ENCODE measurements around the gene APOA5. TPM values are rescaled to one million over a fixed set of nuclear protein-coding genes. Genes with fewer than 3 reads are reported as not detected.
A peak's percentile ranks its signal among the peaks of the same experiment; 100 is the strongest.

Gene APOA5
- total and polyA plus RNA-seq, 9 of the 15 experiments (the other 6 are each of a cell fraction or from before 2014, with no cell fraction given), result not detected

DNA sequence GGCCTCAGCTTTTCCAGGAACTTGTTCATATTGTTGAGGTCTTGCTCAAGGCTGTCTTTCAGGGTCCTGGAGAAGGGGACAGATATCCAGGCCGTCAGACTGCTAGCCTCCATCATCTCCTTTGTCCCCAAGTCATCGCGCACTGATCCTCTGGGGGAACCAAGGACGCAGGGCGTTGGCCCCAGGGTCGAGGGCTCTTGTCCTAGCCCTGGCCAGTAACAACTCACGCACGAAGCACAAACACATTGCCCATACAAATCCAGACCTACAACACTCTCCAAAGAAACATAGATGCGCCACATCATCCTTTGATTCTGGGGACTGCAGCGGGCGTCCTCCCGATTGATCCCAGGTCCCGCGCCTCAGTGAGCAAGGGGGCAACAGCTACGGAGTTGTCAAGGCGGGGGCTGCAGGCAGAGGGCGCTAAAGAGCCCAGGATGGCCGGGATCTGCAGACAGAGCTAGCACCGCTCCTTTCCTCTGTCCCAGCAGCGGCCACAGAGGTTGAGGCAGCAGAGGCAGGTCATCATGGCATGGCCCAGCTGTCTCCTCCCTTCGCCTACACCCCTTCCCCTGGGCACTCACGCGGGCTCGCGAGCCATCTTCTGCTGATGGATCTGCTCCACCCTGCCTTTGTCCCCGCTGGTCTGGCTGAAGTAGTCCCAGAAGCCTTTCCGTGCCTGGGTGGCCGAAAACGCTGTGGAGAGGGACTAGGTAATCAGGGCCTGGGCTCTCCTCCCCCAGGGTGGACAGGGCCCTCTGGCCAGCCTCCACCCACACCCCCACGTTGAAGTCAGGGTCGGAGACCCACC lies 472 bp downstream of the APOA5 start (continued):
- TF ChIP-seq SUPT5H (IDR thresholded peaks at IDR 0.05), result no peak
- no peak for TF ChIP-seq ZNF589 (CRISPR knock-in tag; IDR thresholded peaks at IDR 0.05; ENCODE audit: low read depth)
- TF ChIP-seq, protein P1, sequence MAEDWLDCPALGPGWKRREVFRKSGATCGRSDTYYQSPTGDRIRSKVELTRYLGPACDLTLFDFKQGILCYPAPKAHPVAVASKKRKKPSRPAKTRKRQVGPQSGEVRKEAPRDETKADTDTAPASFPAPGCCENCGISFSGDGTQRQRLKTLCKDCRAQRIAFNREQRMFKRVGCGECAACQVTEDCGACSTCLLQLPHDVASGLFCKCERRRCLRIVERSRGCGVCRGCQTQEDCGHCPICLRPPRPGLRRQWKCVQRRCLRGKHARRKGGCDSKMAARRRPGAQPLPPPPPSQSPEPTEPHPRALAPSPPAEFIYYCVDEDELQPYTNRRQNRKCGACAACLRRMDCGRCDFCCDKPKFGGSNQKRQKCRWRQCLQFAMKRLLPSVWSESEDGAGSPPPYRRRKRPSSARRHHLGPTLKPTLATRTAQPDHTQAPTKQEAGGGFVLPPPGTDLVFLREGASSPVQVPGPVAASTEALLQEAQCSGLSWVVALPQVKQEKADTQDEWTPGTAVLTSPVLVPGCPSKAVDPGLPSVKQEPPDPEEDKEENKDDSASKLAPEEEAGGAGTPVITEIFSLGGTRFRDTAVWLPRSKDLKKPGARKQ (CRISPR knock-in tag; IDR thresholded peaks at IDR 0.05), result no peak
- TF ChIP-seq ADNP (tag; IDR thresholded peaks at IDR 0.05), result no peak
- TF ChIP-seq, protein P2, sequence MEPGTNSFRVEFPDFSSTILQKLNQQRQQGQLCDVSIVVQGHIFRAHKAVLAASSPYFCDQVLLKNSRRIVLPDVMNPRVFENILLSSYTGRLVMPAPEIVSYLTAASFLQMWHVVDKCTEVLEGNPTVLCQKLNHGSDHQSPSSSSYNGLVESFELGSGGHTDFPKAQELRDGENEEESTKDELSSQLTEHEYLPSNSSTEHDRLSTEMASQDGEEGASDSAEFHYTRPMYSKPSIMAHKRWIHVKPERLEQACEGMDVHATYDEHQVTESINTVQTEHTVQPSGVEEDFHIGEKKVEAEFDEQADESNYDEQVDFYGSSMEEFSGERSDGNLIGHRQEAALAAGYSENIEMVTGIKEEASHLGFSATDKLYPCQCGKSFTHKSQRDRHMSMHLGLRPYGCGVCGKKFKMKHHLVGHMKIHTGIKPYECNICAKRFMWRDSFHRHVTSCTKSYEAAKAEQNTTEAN (CRISPR knock-in tag; IDR thresholded peaks at IDR 0.05), result no peak
- no peak for TF ChIP-seq KDM5B (IDR thresholded peaks at IDR 0.05; ENCODE audit: insufficient replicate concordance, low read depth, low read length)
- TF ChIP-seq DDX20 (tag; IDR thresholded peaks at IDR 0.05; ENCODE audit: low read depth), result no peak
- TF ChIP-seq BMI1 (IDR thresholded peaks at IDR 0.05; ENCODE audit: low read length), result no peak
- TF ChIP-seq RB1 (IDR thresholded peaks at IDR 0.05; ENCODE audit: low read depth), result peak; percentile 77
- no peak for TF ChIP-seq ZNF696 (CRISPR knock-in tag; conservative IDR thresholded peaks at IDR 0.05)
- TF ChIP-seq MAZ (CRISPR knock-in tag; conservative IDR thresholded peaks at IDR 0.05 in 1 of 2, IDR thresholded peaks at IDR 0.05 in 1 of 2), result peak in 1 of 2 experiments; percentile 66; a peak in 2 of 4 replicates
- no peak for TF ChIP-seq ZNF445 (CRISPR knock-in tag; IDR thresholded peaks at IDR 0.05; ENCODE audit: low read depth)
- no peak for TF ChIP-seq FOXK1 (CRISPR knock-in tag; IDR thresholded peaks at IDR 0.05; ENCODE audit: borderline replicate concordance)
- TF ChIP-seq, protein P3, sequence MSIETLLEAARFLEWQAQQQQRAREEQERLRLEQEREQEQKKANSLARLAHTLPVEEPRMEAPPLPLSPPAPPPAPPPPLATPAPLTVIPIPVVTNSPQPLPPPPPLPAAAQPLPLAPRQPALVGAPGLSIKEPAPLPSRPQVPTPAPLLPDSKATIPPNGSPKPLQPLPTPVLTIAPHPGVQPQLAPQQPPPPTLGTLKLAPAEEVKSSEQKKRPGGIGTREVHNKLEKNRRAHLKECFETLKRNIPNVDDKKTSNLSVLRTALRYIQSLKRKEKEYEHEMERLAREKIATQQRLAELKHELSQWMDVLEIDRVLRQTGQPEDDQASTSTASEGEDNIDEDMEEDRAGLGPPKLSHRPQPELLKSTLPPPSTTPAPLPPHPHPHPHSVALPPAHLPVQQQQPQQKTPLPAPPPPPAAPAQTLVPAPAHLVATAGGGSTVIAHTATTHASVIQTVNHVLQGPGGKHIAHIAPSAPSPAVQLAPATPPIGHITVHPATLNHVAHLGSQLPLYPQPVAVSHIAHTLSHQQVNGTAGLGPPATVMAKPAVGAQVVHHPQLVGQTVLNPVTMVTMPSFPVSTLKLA (conservative IDR thresholded peaks at IDR 0.05), result no peak
- no peak for TF ChIP-seq ZNF507 (tag; conservative IDR thresholded peaks at IDR 0.05)
- no peak for TF ChIP-seq MTF1 (CRISPR knock-in tag; IDR thresholded peaks at IDR 0.05; ENCODE audit: borderline replicate concordance)
- TF ChIP-seq KDM2B (CRISPR knock-in tag; IDR thresholded peaks at IDR 0.05), result no peak
- no peak for TF ChIP-seq KLF1 (tag; IDR thresholded peaks at IDR 0.05)
- peak; percentile 50; the same call in 1 of the 2 replicates for TF ChIP-seq STAG1 (CRISPR knock-in tag; IDR thresholded peaks at IDR 0.05; ENCODE audit: borderline replicate concordance)
- TF ChIP-seq TCF3 (CRISPR knock-in tag; IDR thresholded peaks at IDR 0.05), result no peak

Data from K562 (cell line).